Measurements from ENCODE around the gene ALOX12. TPM values are rescaled to one million over a fixed set of nuclear protein-coding genes. Genes with fewer than 3 reads are reported as not detected.

Gene ALOX12
- polyA plus RNA-seq, 2 donors: 54.4 to 66.5 TPM

- Histone ChIP-seq H3K4me3 (ENCODE audit: low read depth in 1 of 2, low read length in 2 of 2) (peak overlapping the region; percentile 58 to 70), H3K27me3 (ENCODE audit: control insufficient read depth in 1 of 2, insufficient read depth in 2 of 2, low read length in 2 of 2) (no peaks in the 10 kb centered on the region), H3K9me3 (ENCODE audit: control insufficient read depth in 2 of 2, insufficient read depth in 1 of 2, low read depth in 1 of 2, low read length in 1 of 2) (no peaks in the 10 kb centered on the region), H3K36me3 (ENCODE audit: control insufficient read depth in 2 of 2, insufficient read depth in 2 of 2, low read length in 1 of 2) (no peaks in the 10 kb centered on the region), H3K4me1 (ENCODE audit: control insufficient read depth in 2 of 2, insufficient read depth in 2 of 2, low read length in 1 of 2) (peaks cover 3 to 15% of the 10 kb centered on the region in 2 donors), H3K27ac (ENCODE audit: low read depth in 2 of 2, low read length in 1 of 2) (peak overlapping the region; percentile 72 to 87)
- WGBS, 2 donors: 31 to 49% methylated on average over 10 of the region's 10 CpGs
Measured at GRCh38 chr17:7019367-7019766, 23.5 kb downstream of the ALOX12 start.

DNA sequence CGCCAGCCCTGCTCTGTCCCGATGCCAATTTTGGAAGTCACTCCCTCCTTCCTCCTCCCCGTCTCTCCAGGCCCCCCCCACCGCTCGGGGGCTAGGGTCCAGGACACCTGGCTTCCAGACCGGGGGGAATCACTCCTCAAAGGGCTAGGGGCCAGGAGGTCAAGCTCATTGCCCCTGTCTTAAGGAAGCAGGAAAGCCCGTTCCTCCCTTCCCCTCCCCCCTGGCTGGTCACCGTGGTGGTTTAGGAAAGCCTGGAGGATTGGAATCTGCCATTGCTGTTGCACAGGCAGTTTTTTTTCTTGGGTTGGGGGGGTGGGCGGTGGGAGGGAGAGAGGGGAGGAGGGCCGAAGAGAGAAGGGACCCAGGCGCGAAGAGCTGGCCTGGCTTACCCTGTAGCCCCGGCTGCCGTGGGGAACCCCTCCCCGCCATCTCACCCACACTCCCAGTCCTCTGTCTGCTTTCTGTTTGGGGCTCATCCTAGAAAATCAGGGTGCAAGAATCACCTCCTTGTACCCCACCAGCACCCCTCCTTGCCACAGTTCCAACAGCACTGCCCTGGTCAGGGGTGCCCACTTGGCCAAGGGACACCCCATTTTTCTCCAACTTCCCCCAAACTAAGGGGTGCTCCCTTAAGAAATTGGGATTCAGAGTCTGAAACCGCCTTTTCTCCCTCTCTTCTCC, 24.1 kb downstream of the ALOX12 start:
- H3K4me1 ChIP-seq (ENCODE audit: control insufficient read depth in 2 of 2, insufficient read depth in 2 of 2, low read length in 1 of 2): peaks cover 3 to 15% of the 10 kb centered on the region in 2 donors
- H3K27ac ChIP-seq (ENCODE audit: low read depth in 2 of 2, low read length in 1 of 2): peak overlapping the region; percentile 72 to 87
- no peaks in the 10 kb centered on the region for H3K27me3 ChIP-seq (ENCODE audit: control insufficient read depth in 1 of 2, insufficient read depth in 2 of 2, low read length in 2 of 2)
- H3K36me3 ChIP-seq (ENCODE audit: control insufficient read depth in 2 of 2, insufficient read depth in 2 of 2, low read length in 1 of 2): no peaks in the 10 kb centered on the region
- 12 to 14% methylated on average over 12 to 16 of the region's 16 CpGs for WGBS, 2 donors
- no peaks in the 10 kb centered on the region for H3K9me3 ChIP-seq (ENCODE audit: control insufficient read depth in 2 of 2, insufficient read depth in 1 of 2, low read depth in 1 of 2, low read length in 1 of 2)
- H3K4me3 ChIP-seq (ENCODE audit: low read depth in 1 of 2, low read length in 2 of 2): peak overlapping the region; percentile 58 to 70

DNA sequence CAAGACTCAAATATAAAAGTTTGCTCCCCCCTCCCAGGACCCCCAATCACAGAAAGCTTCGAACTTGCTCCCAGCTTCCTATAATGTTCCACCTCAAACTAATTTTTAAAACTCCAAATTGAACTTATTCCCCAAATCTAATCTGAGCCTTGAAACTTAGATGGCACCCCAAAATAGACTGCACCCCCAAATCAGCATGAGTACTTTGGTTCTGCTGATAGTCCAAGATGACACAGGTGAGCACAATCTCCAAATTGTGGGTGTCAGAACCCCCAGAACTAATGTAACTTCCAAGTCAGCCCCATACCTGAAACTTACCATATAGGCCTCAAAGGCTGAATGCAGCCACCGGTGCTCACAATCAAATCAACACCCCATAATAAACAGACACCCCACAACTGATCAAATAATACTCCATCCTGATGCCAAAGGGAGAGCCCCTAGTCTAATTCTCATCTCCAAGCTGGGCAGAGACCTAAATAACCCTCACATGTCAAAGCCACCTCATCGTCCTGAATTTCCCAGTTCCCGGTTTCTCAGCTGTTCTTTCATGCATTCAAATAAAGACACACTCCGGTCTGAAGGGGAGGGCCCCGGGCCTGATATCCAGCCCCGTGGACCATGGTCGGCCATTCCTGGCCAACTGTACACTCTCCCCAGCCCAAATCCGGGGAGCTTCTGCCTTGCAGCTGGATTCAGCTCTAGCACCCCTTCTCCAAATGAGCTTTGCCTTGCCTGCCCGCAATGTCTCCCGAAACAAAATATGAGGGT, 25.2 kb downstream of the ALOX12 start:
- Histone ChIP-seq H3K4me1 (ENCODE audit: control insufficient read depth in 2 of 2, insufficient read depth in 2 of 2, low read length in 1 of 2) (peaks cover 3 to 13% of the 10 kb centered on the region in 2 donors), H3K27ac (ENCODE audit: low read depth in 2 of 2, low read length in 1 of 2) (peak overlapping the region; percentile 2 to 39), H3K36me3 (ENCODE audit: control insufficient read depth in 2 of 2, insufficient read depth in 2 of 2, low read length in 1 of 2) (no peaks in the 10 kb centered on the region), H3K9me3 (ENCODE audit: control insufficient read depth in 2 of 2, insufficient read depth in 1 of 2, low read depth in 1 of 2, low read length in 1 of 2) (no peaks in the 10 kb centered on the region), H3K27me3 (ENCODE audit: control insufficient read depth in 1 of 2, insufficient read depth in 2 of 2, low read length in 2 of 2) (no peaks in the 10 kb centered on the region), H3K4me3 (ENCODE audit: low read depth in 1 of 2, low read length in 2 of 2) (no peak overlapping the region)
- WGBS, 2 donors: 64 to 72% methylated on average over 11 of the region's 11 CpGs

GRCh38 chr17:7021993-7022778, 26.3 kb downstream of the ALOX12 start:
- H3K27ac ChIP-seq (ENCODE audit: low read depth in 2 of 2, low read length in 1 of 2): peak overlapping the region; percentile 62 to 86
- H3K27me3 ChIP-seq (ENCODE audit: control insufficient read depth in 1 of 2, insufficient read depth in 2 of 2, low read length in 2 of 2): no peaks in the 10 kb centered on the region
- H3K4me1 ChIP-seq (ENCODE audit: control insufficient read depth in 2 of 2, insufficient read depth in 2 of 2, low read length in 1 of 2): peaks cover 3 to 13% of the 10 kb centered on the region in 2 donors
- H3K4me3 ChIP-seq (ENCODE audit: low read depth in 1 of 2, low read length in 2 of 2): peak overlapping the region; percentile 5 to 25
- 2% methylated on average over 53 of the region's 53 CpGs for WGBS, 2 donors
- no peaks in the 10 kb centered on the region for H3K36me3 ChIP-seq (ENCODE audit: control insufficient read depth in 2 of 2, insufficient read depth in 2 of 2, low read length in 1 of 2)
- H3K9me3 ChIP-seq (ENCODE audit: control insufficient read depth in 2 of 2, insufficient read depth in 1 of 2, low read depth in 1 of 2, low read length in 1 of 2): no peaks in the 10 kb centered on the region

DNA sequence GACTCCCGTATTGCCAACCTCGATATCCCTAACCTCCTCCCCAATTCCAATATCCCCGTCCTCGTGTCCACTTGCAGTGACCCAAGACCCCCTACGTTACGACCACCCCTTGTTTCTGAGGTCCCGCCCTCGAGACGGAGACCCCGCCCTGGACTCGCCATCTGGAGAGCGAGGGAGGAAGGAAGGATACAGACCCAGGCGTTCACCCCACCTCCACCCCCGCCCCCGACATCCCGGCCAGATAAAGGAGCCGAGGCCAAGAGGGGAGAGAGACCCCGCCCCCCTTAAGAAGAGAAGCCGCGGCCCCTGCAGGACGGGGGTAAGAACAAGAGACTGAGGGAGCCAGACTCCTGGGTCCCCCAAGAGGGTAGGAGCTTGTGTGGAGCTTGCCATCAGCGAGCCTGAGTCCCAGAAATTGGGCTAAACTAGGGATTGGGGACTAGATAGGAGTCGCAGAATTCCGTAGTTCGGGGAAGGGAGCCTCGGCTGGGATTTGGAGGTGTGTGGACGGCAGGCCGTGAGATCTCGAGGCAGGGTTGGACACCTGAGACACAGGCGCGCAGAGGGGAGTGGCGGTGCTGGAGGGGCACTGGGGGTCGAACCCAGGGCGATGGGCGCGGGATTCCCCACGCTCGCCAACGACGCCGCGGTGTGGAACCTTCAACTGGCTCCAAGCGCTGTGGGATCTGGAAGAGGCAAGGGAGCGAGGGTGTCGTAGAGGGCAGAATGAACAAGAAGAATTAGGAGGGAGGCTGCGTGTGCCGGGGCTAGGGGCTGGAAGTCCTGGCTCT, 27.1 kb downstream of the ALOX12 start, which contains the start of gene BCL6B:
Gene BCL6B (plus strand): TSS at position 270 of the 791 bp plus-strand sequence. CDS start 622 bp downstream, outside the sequence.
- WGBS, 2 donors: 9 to 15% methylated on average over 47 of the region's 47 CpGs
- Histone ChIP-seq H3K4me1 (ENCODE audit: control insufficient read depth in 2 of 2, insufficient read depth in 2 of 2, low read length in 1 of 2) (peaks cover 3 to 13% of the 10 kb centered on the region in 2 donors), H3K9me3 (ENCODE audit: control insufficient read depth in 2 of 2, insufficient read depth in 1 of 2, low read depth in 1 of 2, low read length in 1 of 2) (no peaks in the 10 kb centered on the region), H3K27me3 (ENCODE audit: control insufficient read depth in 1 of 2, insufficient read depth in 2 of 2, low read length in 2 of 2) (no peaks in the 10 kb centered on the region), H3K27ac (ENCODE audit: low read depth in 2 of 2, low read length in 1 of 2) (peak within 1 kb of the TSS; percentile 62 to 86), H3K36me3 (ENCODE audit: control insufficient read depth in 2 of 2, insufficient read depth in 2 of 2, low read length in 1 of 2) (no peaks in the 10 kb centered on the region), H3K4me3 (ENCODE audit: low read depth in 1 of 2, low read length in 2 of 2) (peak within 1 kb of the TSS; percentile 38 to 41)

- Histone ChIP-seq H3K9me3 (ENCODE audit: control insufficient read depth in 2 of 2, insufficient read depth in 1 of 2, low read depth in 1 of 2, low read length in 1 of 2) (no peaks in the 10 kb centered on the region), H3K4me1 (ENCODE audit: control insufficient read depth in 2 of 2, insufficient read depth in 2 of 2, low read length in 1 of 2) (peaks cover 0 to 11% of the 10 kb centered on the region in 2 donors), H3K4me3 (ENCODE audit: low read depth in 1 of 2, low read length in 2 of 2) (peak overlapping the region; percentile 38 to 41), H3K36me3 (ENCODE audit: control insufficient read depth in 2 of 2, insufficient read depth in 2 of 2, low read length in 1 of 2) (no peaks in the 10 kb centered on the region), H3K27me3 (ENCODE audit: control insufficient read depth in 1 of 2, insufficient read depth in 2 of 2, low read length in 2 of 2) (no peaks in the 10 kb centered on the region), H3K27ac (ENCODE audit: low read depth in 2 of 2, low read length in 1 of 2) (peak overlapping the region; percentile 62 to 86)
- 32 to 35% methylated on average over 51 of the region's 51 CpGs for WGBS, 2 donors
Measured at GRCh38 chr17:7023576-7024401, 27.9 kb downstream of the ALOX12 start.

GRCh38 chr17:7024402-7024785, 28.5 kb downstream of the ALOX12 start:
- peaks cover 0 to 11% of the 10 kb centered on the region in 2 donors for H3K4me1 ChIP-seq (ENCODE audit: control insufficient read depth in 2 of 2, insufficient read depth in 2 of 2, low read length in 1 of 2)
- WGBS, 2 donors: 78 to 79% methylated on average over 8 of the region's 8 CpGs
- no peak overlapping the region for H3K4me3 ChIP-seq (ENCODE audit: low read depth in 1 of 2, low read length in 2 of 2)
- no peak overlapping the region for H3K27ac ChIP-seq (ENCODE audit: low read depth in 2 of 2, low read length in 1 of 2)
- H3K36me3 ChIP-seq (ENCODE audit: control insufficient read depth in 2 of 2, insufficient read depth in 2 of 2, low read length in 1 of 2): no peaks in the 10 kb centered on the region
- no peaks in the 10 kb centered on the region for H3K27me3 ChIP-seq (ENCODE audit: control insufficient read depth in 1 of 2, insufficient read depth in 2 of 2, low read length in 2 of 2)
- H3K9me3 ChIP-seq (ENCODE audit: control insufficient read depth in 2 of 2, insufficient read depth in 1 of 2, low read depth in 1 of 2, low read length in 1 of 2): no peaks in the 10 kb centered on the region

DNA sequence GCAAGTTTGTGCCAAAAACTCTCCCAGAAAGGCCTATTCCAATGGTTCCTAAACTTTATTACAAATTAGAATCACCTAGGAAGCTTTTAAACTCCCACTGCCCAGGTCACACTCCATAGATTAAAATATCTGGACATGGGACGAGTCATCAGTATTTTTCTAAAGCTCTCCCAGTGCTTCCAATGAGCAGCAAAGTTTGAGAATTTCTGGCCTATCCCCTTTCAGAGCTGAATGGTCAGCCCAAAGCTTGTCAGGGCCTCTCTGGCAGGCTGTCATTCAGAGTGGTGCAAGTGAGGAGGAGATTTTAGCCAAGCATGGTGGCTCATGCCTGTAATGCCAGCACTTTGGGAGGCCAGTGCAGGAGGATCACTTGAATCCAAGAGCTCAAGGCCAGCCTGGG, 29.4 kb downstream of the ALOX12 start:
- peaks cover 4 to 11% of the 10 kb centered on the region in 2 donors for H3K4me1 ChIP-seq (ENCODE audit: control insufficient read depth in 2 of 2, insufficient read depth in 2 of 2, low read length in 1 of 2)
- no peaks in the 10 kb centered on the region for H3K9me3 ChIP-seq (ENCODE audit: control insufficient read depth in 2 of 2, insufficient read depth in 1 of 2, low read depth in 1 of 2, low read length in 1 of 2)
- 85 to 93% methylated on average over 1 of the region's 1 CpG for WGBS, 2 donors
- no peaks in the 10 kb centered on the region for H3K36me3 ChIP-seq (ENCODE audit: control insufficient read depth in 2 of 2, insufficient read depth in 2 of 2, low read length in 1 of 2)
- H3K4me3 ChIP-seq (ENCODE audit: low read depth in 1 of 2, low read length in 2 of 2): no peak overlapping the region
- H3K27me3 ChIP-seq (ENCODE audit: control insufficient read depth in 1 of 2, insufficient read depth in 2 of 2, low read length in 2 of 2): no peaks in the 10 kb centered on the region
- no peak overlapping the region for H3K27ac ChIP-seq (ENCODE audit: low read depth in 2 of 2, low read length in 1 of 2)
